ENCODE measurements around the gene NAGPA. TPM values are rescaled to one million over a fixed set of nuclear protein-coding genes. Genes with fewer than 3 reads are reported as not detected.

The NAGPA gene, protein sequence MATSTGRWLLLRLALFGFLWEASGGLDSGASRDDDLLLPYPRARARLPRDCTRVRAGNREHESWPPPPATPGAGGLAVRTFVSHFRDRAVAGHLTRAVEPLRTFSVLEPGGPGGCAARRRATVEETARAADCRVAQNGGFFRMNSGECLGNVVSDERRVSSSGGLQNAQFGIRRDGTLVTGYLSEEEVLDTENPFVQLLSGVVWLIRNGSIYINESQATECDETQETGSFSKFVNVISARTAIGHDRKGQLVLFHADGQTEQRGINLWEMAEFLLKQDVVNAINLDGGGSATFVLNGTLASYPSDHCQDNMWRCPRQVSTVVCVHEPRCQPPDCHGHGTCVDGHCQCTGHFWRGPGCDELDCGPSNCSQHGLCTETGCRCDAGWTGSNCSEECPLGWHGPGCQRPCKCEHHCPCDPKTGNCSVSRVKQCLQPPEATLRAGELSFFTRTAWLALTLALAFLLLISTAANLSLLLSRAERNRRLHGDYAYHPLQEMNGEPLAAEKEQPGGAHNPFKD
- total RNA-seq: 18.2 and 25.8 TPM in 2 replicates

DNA sequence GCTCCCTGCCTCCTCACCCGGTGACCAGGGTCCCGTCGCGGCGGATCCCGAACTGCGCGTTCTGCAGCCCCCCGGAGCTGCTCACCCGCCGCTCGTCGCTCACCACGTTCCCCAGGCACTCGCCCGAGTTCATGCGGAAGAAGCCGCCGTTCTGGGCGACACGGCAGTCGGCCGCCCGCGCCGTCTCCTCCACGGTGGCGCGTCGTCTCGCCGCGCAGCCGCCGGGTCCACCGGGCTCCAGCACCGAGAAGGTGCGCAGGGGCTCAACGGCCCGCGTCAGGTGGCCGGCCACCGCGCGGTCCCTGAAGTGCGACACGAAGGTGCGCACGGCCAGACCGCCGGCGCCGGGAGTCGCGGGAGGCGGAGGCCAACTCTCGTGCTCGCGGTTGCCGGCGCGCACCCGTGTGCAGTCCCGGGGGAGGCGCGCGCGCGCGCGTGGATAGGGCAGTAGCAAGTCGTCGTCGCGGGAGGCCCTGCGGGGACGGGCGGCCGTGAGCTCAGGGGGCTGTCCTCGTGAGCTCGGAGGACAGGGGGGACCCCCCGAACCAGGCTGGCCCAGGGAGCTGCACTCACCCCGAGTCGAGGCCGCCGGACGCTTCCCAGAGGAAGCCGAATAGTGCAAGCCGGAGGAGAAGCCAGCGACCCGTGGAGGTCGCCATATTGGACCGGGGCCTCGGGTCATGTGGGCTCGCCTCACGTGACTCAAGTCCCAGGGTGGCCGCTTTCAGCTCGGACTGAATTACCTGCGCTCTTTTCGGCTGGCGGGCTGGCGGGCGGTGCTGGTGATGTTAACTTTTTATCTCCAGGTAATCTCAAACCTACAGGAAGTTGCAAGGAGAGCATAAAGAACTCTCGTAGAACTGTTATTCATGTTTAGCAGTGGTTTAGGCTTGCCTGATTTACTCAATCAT lies at the start of gene NAGPA:
TSS of gene NAGPA (minus strand) at position 680 of the 911 bp plus-strand sequence. CDS start at position 659, 21 bp downstream.

DNA sequence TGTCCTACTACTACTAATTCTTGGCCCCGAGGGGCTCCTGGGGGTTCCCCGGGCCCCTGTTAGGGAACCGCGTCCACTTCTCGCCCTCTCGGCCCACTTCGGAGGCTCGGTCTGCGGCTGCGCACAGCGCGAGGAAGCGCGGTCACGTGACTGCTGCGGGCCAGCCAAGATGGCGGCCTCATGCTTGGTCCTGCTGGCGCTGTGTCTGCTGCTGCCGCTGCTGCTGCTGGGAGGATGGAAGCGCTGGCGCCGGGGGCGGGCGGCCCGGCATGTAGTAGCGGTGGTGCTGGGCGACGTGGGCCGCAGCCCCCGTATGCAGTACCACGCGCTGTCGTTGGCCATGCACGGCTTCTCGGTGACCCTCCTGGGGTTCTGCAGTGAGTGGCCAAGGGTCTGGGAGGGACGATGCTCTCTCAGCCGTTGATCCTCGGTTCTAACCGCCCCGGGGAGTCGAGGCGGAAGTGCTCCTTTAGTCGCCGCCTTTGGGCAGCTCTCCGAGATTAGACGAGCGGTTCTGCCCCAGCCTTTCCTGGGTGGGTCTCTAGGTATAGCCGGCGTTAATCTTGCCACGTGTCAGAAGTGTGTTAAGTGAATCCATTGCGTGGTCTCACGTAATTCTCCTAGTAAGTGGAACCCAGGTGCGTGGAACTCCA lies 38.1 kb upstream of the NAGPA start, which contains the start of gene ALG1:
TSS of gene ALG1 (plus strand) at position 163 of the 653 bp plus-strand sequence. CDS start at position 170, 7 bp downstream.

DNA sequence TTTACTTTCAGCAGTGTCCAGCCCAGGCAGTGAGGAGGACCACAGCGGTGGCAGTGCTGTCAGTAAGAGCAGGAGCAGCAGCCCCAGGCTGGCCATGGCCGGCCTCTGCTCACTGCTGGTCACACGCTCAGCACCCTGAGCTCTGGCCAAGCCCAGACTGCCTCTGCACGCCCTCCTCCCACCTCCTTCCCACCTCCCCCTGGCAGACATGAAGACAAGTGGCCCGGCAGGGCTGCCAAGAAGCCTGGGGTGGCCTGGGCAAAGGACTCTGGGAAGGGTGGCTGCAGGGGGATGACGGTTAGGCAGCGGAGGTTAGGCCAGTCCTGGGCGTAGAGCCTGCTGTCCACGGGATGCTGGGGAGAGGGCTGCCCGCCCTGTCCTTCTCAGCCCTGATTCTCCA lies 32.1 kb upstream of the NAGPA start, which contains the start of gene C16orf89:
TSS of gene C16orf89 (minus strand) at position 144 of the 400 bp plus-strand sequence. CDS start at position 96, 48 bp downstream.

Other genes starting within 250 kb of the NAGPA start
- not detected in 2 replicates for gene SEPTIN12, start 245.6 kb downstream of the NAGPA start, total RNA-seq
- gene SMIM22, start 238.6 kb downstream of the NAGPA start, total RNA-seq: not detected in 2 replicates
- gene ROGDI, start 231.3 kb downstream of the NAGPA start, total RNA-seq: 15.5 and 28.8 TPM in 2 replicates
- gene GLYR1, start 186.6 kb downstream of the NAGPA start, total RNA-seq: 40.5 and 57.8 TPM in 2 replicates
- gene UBN1, start 186.5 kb downstream of the NAGPA start, total RNA-seq: 28.2 and 30.4 TPM in 2 replicates
- gene PPL, start 96.8 kb downstream of the NAGPA start, total RNA-seq: 0.72 and 5.3 TPM in 2 replicates
- gene SEC14L5, start 75.6 kb downstream of the NAGPA start, total RNA-seq: not detected in 2 replicates
- 0.22 TPM in 1 of 2 replicates, not detected in the other for gene C16orf89, start 32.0 kb upstream of the NAGPA start, total RNA-seq
- gene ALG1, start 37.9 kb upstream of the NAGPA start, total RNA-seq: 37.6 and 50.5 TPM in 2 replicates
- 7.9 and 17.8 TPM in 2 replicates for gene EEF2KMT, start 63.9 kb upstream of the NAGPA start, total RNA-seq

All from placental pericyte (primary cell).